PC-3 (cell line): Measurements from ENCODE around the gene ARHGEF25. TPM values are rescaled to one million over a fixed set of nuclear protein-coding genes. Genes with fewer than 3 reads are reported as not detected.
A peak's percentile ranks its signal among the peaks of the same experiment; 100 is the strongest.

Source experiments
- ATAC-seq: fragments of 200-7000 bp; cut with Tn5 transposase; 2 replicates; pipeline ENCODE4 v1.9.1; 2020; ENCODE audit warnings: mild to moderate bottlenecking, moderate library complexity
- BruUV-seq: library from RNA; stranded (reverse); fragments of 400-500 nt; replicated peaks from 2 replicates; lab custom pipeline; 2021; lab: Mats Ljungman, UMichigan
- CTCF ChIA-PET: fragments of 300-600 bp; sonication (Branson Sonifier 250); formaldehyde crosslinking; loops from one replicate; lab custom pipeline; 2022; ENCODE audit warnings: antibody characterized with exemption; lab: Charles Lee
- POLR2A ChIA-PET: fragments of 300-600 bp; sonication (Branson Sonifier 250); formaldehyde crosslinking; loops from one replicate; lab custom pipeline; 2022; ENCODE audit warnings: antibody characterized with exemption; ENCODE audit not compliant: unreplicated experiment; lab: Charles Lee
- DNase-seq: peaks from one replicate; pipeline ENCODE4 v3.0.0-alpha.2; 2015
- H2AFZ ChIP-seq: fragments of 300-600 bp; sonication (generic); 2 replicates; pipeline ENCODE4 v1.6.0; 2016; ENCODE audit warnings: antibody characterized with exemption, low read length
- H3F3A ChIP-seq: fragments of 300-600 bp; sonication (generic); one replicate; pipeline ENCODE4 v1.6.0; 2017; ENCODE audit warnings: antibody characterized with exemption, low read length, control low read depth, mild to moderate bottlenecking; ENCODE audit not compliant: unreplicated experiment
- H3K27ac ChIP-seq: fragments of 300-600 bp; sonication (generic); 2 replicates; pipeline ENCODE4 v1.5.1; 2016; ENCODE audit warnings: mild to moderate bottlenecking, low read length
- H3K27me3 ChIP-seq: fragments of 300-600 bp; sonication (generic); 2 replicates; pipeline ENCODE4 v1.6.1; 2016; ENCODE audit warnings: low read length, mixed read lengths
- H3K36me3 ChIP-seq: fragments of 300-600 bp; sonication (generic); 2 replicates; pipeline ENCODE4 v1.6.1; 2016; ENCODE audit warnings: low read depth, mixed run types, low read length, mixed read lengths
- H3K4me1 ChIP-seq: fragments of 300-600 bp; sonication (generic); 2 replicates; pipeline ENCODE4 v1.5.1; 2016; ENCODE audit warnings: low read length; ENCODE audit not compliant: insufficient read depth
- H3K4me2 ChIP-seq: fragments of 300-600 bp; sonication (generic); 2 replicates; pipeline ENCODE4 v1.6.0; 2016; ENCODE audit warnings: low read length
- H3K4me3 ChIP-seq: fragments of 300-600 bp; sonication (generic); 2 replicates; pipeline ENCODE4 v1.5.1; 2016; ENCODE audit warnings: mild to moderate bottlenecking, low read length, mixed read lengths
- H3K79me2 ChIP-seq: fragments of 300-600 bp; sonication (generic); 2 replicates; pipeline ENCODE4 v1.6.1; 2017; ENCODE audit warnings: low read length, mixed read lengths
- H3K9ac ChIP-seq: fragments of 300-600 bp; sonication (generic); 2 replicates; pipeline ENCODE4 v1.6.0; 2016; ENCODE audit warnings: mild to moderate bottlenecking, low read length
- H3K9me2 ChIP-seq: fragments of 300-600 bp; sonication (generic); replicated peaks from 2 replicates; pipeline ENCODE4 v1.6.1; 2016; ENCODE audit warnings: mixed run types, low read length, mixed read lengths
- H3K9me3 ChIP-seq: fragments of 300-600 bp; sonication (generic); 2 replicates; pipeline ENCODE4 v1.6.1; 2016; ENCODE audit warnings: low read length, mixed read lengths
- H4K20me1 ChIP-seq: fragments of 300-600 bp; sonication (generic); 2 replicates; pipeline ENCODE4 v1.6.1; 2016; ENCODE audit warnings: low read length, mixed read lengths
- EZH2 ChIP-seq: fragments of 300-600 bp; sonication (generic); IDR thresholded peaks from one replicate; pipeline ENCODE4 v1.6.1; 2017; ENCODE audit warnings: antibody characterized with exemption, mild to moderate bottlenecking, low read length; ENCODE audit not compliant: unreplicated experiment
- EZH2phosphoT487 ChIP-seq: fragments of 300-600 bp; sonication (generic); IDR thresholded peaks from 2 replicates; pipeline ENCODE4 v1.6.1; 2018; ENCODE audit warnings: mild to moderate bottlenecking, antibody characterized with exemption, low read length, borderline replicate concordance
- intact Hi-C: fragments of 100-400 bp; cut with micrococcal nuclease; formaldehyde crosslinking; loops from 2 replicates; pipeline ENCODE4 v1.9.0; 2023
- total RNA-seq: library from RNA; depleted of rRNA; stranded (reverse); fragments of >200 nt; gene quantifications from 2 replicates; pipeline ENCODE4 v1.2.3, GENCODE V29; 2014
- TF ChIP-seq, protein P1 (sequence below): fragments of 300-600 bp; sonication (generic); conservative IDR thresholded peaks from 2 replicates; pipeline ENCODE4 v1.5.1; 2017; ENCODE audit warnings: antibody characterized with exemption, low read depth, mild to moderate bottlenecking, low read length

Gene ARHGEF25
- total RNA-seq, 1 experiment from 2014 or later = 10.0 TPM

DNA sequence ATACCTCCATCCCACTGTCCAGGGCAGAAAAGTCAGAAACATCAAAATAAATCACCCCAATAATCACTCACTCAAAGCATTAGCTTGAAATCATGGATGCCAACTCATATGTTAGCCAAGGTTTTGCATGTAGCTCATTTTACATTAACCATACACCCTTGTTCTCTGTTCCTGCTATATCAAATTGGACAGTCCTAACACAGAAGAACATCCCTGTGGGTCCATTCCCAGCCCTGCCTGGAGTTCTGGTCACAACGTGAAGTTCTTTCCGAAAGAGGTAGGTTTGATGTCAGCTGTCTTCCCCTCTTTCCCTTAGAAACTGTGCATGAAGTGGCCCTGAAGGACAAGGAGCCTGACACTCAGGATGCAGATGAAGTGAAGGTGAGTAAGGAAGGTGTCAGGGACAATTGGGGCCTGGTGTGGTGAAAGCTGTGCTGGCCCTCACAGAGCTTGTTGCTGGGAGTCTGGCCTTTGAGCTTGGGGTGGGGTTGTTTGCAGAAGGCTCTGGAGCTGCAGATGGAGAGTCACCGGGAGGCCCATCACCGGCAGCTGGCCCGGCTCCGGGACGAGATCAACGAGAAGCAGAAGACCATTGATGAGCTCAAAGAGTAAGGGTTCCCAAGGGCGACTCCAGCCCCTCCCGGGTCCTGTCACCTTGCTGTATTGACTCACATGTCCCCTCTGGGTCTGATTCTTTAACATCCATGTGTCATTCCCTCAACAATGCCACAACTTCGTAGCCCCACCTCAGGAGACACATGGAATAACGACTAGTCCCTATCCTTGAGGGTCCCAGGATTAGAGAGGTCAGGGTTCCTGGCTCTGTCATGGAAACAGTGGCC lies 35.2 kb upstream of the ARHGEF25 start:
- ATAC-seq = no peak
- ChIA-PET POLR2A (interaction anchor here (0.6 kb wide), 1 partner anchor 90 kb away, joined by 3 read pairs; no protein-coding TSS in a partner anchor), CTCF (interaction anchor here (1.0 kb wide), 1 partner anchor 8 kb away, joined by 5 read pairs; no protein-coding TSS in a partner anchor)
- H3K9me3 ChIP-seq = no peaks in the 10 kb centered on the region
- H3K4me3 ChIP-seq = no peak overlapping the region
- no peaks in the 10 kb centered on the region for H3K9me2 ChIP-seq
- no peak overlapping the region for H3K9ac ChIP-seq
- no peaks in the 10 kb centered on the region for H3F3A ChIP-seq
- no peaks in the 10 kb centered on the region for H4K20me1 ChIP-seq
- intact Hi-C loops = no loop called here
- TF ChIP-seq EZH2 (no peak), EZH2phosphoT487 (no peak)
- TF ChIP-seq, protein P1, sequence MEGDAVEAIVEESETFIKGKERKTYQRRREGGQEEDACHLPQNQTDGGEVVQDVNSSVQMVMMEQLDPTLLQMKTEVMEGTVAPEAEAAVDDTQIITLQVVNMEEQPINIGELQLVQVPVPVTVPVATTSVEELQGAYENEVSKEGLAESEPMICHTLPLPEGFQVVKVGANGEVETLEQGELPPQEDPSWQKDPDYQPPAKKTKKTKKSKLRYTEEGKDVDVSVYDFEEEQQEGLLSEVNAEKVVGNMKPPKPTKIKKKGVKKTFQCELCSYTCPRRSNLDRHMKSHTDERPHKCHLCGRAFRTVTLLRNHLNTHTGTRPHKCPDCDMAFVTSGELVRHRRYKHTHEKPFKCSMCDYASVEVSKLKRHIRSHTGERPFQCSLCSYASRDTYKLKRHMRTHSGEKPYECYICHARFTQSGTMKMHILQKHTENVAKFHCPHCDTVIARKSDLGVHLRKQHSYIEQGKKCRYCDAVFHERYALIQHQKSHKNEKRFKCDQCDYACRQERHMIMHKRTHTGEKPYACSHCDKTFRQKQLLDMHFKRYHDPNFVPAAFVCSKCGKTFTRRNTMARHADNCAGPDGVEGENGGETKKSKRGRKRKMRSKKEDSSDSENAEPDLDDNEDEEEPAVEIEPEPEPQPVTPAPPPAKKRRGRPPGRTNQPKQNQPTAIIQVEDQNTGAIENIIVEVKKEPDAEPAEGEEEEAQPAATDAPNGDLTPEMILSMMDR = no peak
- H3K79me2 ChIP-seq = no peaks in the 10 kb centered on the region
- no peak overlapping the region for H3K4me2 ChIP-seq
- BruUV-seq = no TSS peak
- no peak for DNase-seq
- no peak overlapping the region for H3K27ac ChIP-seq
- peaks cover 9% of the 10 kb centered on the region for H3K4me1 ChIP-seq
- no peak overlapping the region for H2AFZ ChIP-seq
- H3K36me3 ChIP-seq = no peaks in the 10 kb centered on the region
- H3K27me3 ChIP-seq = no peaks in the 10 kb centered on the region

GRCh38 chr12:57576613-57577160 lies 34.5 kb upstream of the ARHGEF25 start:
- Histone ChIP-seq H3K9ac (no peak overlapping the region), H3K27ac (no peak overlapping the region), H3K4me2 (no peak overlapping the region), H3K4me3 (no peak overlapping the region), H3K9me2 (no peaks in the 10 kb centered on the region), H3K27me3 (no peaks in the 10 kb centered on the region), H3K4me1 (peaks cover 9% of the 10 kb centered on the region), H3F3A (no peaks in the 10 kb centered on the region), H3K9me3 (no peaks in the 10 kb centered on the region), H2AFZ (no peak overlapping the region), H4K20me1 (no peaks in the 10 kb centered on the region), H3K79me2 (no peaks in the 10 kb centered on the region), H3K36me3 (no peaks in the 10 kb centered on the region)
- ATAC-seq (no peak), DNase-seq (peak; percentile 22)
- TF ChIP-seq, protein P1 = no peak
- TF ChIP-seq EZH2phosphoT487 (no peak), EZH2 (no peak)
- CTCF ChIA-PET = no interaction called here
- BruUV-seq = no TSS peak
- intact Hi-C loops = no loop called here
- POLR2A ChIA-PET = no interaction called here
